Fibroblast of peridontal ligament (primary cell): ENCODE data around the gene APBA2.

Experiments used
- DNase-seq: peaks from one replicate; pipeline ENCODE4 v3.0.0-alpha.2; 2010; ENCODE audit errors: extremely low read depth

APBA2 gene

DNA sequence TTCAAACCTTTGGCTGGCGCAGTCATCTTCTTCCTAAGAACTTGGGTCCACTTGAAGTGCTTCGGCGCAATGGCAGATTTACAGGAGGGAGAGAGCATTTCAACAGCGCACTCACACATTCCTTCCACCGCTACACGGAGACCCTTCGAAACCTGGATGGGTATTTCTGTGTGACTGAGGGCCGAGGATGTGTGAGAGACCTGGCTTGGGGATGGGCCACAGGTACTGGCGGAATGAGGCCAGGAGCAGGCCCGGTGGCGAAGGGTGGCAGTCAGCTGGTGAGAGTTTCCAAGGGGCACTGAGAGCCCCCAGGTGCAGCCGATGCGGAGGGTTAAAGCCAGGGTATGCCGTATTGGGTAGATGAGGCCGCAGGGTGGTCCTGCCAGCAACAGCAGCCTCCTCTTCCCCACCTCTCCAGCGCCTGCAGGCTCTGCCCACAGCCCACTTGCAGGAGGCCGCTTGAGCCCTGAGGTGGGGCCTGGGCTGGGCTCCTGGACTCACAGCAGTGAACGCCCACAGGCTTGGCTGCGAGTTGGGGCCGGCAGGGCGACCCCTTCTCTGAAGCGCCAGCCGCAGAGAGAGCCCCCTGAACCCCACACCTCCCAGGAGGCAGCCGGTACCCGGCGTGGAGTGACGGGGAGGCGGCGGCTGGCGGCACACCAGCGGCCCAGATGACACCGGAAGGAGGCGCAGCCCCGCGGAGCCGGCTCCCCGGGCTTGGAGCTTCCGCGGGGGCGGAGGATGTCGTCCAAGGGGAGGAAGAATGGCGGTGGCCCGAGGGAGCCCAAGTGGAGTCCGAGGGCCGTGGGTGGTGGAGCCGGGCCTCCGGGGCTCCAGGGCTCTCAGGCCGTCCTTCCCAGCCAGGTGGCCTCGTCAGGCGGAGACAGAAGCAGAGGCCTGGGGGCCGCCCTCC, 217.4 kb downstream of the APBA2 start:
- DNase-seq, result no peak

DNA sequence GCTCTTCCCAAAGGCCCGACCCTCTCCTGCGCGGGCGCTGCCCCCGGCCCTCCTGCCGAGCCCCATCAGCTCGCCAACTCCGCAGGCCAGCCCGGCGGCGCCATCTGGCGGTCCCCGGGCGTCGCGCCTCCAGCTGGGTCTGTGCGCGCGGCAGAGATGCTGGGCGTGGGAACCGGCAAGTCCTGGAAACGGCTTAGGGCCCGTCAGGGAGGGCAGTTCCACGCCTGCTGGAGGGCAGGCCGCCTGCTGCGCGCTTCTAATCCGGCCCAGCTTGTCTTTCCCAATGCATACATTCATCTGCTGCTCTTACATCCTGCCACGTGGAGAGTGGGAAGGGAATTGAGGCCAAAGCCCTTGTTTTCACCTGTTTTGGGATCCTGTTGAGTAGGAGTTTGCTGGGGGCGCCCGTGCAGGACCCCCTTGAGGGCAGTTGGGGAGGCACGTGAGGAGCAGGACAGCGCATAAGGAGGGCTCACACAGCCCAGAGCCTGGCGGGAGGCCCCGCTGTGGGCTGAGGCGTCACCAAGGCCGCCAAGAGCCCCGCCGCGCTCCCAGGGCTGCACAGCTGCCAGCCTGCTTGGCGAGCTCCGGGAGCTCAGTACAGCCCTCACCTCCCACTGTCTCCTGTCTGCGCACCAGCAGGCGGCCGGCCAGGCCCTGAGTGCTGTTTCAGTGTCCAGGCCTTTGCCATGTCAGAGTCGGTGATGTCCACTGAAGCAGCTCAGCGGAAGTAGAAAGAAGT, 218.2 kb downstream of the APBA2 start:
- DNase-seq, result peak; percentile 71

DNA sequence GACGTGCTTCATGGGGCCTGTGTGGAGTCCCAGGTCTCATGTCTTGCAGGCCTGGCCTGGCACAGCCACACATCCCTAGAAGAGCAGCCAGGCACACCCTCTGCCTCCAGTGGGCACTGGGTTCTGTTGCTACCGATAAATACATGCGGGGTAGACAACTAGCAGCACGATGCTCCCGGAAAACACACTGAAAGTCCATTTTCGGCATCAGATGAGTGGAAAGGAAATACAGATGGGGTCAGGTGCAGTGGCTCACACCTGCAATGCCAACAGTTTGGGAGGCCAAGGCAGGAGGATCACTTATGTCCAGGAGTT, 218.7 kb downstream of the APBA2 start:
- DNase-seq, result no peak

DNA sequence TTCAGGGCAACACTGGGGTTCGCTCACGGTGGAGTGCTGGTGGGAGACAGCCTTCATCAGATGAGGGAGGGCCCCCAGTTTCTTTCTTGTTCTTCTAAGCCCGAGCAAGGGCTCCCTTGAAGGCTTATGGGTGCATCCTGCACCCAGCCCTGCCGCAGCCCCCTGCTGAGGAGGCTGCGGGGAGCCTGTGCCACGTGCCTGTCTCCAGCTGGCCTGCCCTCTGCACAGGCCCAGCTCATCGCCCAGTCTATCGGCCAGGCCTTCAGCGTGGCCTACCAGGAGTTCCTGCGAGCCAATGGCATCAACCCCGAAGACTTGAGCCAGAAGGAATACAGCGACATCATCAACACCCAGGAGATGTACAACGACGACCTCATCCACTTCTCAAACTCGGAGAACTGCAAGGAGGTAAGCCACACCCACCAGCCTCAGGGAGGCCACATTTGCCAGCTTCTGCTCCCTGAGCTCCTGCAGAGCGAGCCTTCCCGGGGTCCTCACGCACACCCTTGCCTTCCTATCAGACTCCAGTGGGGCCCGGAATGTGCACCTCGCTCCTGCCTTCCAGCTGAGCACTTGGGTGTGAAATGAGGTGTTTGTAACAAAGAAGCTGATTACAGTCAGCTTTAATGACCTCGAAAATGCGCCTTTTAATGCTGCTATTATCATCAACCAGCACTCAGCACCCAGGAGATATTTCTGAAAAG, 219.5 kb downstream of the APBA2 start:
- DNase-seq, result no peak

DNA sequence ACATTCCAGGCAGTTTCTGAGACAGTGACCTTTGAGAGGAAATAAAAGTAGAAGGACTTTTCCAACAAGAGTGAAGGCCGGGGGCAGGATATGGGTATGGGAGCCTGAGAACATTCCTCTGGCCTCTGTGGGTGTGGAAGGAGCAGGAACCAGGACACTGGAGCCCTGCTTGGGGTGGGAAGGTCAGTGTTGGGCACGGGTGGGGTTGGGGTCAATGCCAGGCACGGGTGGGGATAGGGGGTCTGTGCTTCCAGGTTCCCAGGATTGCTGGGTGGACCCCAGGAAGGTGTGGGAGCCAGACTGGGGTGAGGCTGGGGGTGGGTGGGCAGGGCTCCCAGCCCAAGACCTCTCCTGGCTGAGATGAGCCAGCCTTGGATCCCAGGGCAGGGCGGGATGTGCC, 220.3 kb downstream of the APBA2 start:
- no peak for DNase-seq

DNA sequence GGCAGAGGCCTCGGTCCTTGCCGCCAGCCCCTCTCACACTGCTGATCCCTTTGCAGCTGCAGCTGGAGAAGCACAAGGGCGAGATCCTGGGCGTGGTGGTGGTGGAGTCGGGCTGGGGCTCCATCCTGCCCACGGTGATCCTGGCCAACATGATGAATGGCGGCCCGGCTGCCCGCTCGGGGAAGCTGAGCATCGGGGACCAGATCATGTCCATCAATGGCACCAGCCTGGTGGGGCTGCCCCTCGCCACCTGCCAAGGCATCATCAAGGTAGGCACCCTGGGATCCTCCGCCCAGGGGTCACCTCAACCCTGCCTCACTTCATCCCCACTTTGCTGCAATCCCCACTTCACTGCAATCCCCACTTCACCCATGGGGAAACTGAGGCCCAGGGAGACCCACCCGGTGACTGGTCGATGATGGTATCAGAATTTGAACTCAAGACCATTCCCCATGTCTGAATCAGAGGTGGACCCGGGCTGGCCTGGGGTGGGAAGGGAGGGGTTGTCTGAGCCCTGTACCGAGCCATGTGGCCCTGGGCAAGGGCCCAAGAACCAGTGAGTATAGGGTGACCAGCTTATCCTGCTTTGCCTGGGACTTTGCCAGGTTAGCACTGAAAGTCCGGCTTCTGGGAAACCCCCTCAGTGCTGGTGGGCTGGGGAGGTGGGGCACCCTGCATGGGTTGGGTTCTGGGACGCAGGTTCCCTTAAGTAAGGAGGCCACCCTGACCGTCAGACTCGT, 220.9 kb downstream of the APBA2 start:
- DNase-seq, result no peak

DNA sequence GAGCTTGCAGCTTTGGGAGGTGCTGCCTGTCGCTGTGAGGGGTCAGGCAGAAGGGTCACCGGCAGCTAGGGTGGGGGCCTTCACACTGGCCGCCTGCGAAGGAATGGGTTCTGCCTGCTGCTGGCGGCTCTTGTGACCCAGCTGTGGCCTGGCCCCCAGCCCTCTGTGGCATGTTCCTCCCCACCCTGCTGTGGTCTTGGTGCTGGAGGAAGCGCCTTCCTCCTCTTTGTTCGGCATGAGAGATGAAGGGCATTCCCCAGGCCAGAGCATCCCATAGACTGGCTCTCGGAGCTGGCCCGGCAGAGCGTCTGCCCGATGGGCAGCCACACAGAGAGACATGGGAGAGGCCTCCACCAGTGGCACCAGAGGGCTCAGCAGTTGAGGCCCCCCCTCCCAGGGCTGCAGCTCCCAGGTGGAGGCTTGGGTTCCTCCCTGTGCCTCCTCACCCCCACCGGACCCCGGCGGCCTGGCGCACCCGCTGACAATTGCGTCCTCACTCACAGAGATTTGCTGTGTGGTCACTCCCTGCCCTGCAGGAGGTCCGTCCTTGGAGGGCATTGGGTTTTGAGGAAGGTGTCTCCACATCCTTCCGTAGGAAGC, 221.6 kb downstream of the APBA2 start:
- no peak for DNase-seq

DNA sequence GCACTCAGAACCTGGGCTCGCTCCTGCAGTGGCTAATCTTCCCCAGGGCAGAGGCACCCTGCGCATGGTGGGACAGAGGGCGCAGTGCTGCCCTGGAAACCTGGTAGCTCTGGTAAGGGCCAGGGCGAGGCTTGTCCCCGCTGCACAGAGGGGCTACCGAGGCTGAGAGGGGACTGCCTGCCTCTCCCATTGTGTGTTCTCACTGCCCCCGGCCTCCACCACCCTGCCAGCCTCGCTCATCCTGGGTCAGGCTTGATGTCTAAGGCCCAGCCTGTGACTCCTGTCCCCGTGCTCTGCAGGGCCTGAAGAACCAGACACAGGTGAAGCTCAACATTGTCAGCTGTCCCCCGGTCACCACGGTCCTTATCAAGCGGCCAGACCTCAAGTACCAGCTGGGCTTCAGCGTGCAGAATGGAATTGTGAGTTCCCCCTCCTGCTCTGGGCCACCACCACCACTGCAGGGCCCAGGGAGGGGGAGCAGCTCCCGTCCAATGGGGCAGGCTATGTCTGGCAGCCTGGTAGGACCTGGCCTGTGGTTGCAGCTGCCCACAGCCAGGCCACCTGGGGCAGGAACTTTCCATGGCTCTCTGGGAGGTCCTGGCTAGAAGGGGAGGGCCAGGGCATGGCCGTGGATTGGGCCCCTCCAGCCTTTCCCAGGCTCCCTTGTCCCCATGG, 222.3 kb downstream of the APBA2 start:
- no peak for DNase-seq

DNA sequence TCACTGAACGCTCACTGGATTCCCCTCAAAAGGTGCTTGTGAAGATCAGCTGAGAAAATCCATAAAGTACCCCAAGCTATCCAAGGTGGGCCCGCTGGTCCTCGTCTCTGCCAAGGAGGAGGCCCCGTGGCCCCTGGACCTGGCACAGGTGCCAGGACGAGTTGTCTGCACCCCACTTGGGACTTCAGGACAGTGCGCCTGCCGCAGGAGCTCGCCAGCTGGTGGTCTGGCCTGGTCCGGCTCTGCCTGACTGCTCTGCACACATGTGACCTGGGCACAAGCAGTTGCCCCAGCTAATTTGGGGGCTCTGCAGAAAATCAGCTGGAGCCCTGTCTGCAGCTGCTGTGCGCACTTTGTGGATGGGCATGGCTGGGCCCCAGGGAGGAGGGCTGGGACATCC, 224.0 kb downstream of the APBA2 start:
- no peak for DNase-seq

DNA sequence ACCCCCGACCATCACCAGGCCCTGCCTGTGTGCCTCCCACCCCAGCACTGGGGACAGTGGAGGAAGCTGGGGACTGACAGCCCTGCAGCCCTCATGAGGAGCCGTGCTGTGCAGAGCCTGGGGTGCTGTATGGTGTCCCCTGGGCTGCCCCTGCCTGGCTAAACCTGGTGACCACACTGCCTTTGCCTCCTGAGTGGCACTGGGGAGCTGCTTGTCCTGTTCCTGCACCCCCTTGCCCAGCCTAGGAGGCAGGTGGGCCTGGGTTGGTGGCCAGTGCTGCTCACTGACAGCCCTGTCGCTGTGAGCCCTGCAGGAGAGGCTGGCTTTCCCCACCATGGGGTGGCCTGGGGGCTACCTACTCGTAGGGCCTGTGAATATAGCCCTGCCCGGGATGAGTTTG, 224.4 kb downstream of the APBA2 start:
- no peak for DNase-seq

DNA sequence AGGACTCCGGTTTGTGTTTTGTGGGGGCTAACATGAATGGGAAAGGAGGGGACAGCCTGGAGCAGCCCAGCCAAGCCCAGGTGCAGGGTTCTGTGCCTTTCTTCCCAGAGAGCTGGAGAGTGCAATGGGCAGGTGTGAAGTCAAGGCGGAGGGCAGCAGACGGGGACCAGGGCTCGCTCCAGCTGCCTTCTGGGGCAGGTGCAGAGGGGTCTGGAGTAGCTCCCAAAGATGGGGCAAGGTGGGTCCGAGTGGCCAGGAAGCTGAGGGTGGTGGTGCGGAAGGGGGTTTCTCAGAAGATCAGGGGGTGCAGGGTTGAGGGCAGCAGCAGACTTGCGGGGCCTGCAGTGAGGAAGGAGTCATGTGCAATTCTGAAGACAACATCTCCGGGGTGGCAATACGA, 225.0 kb downstream of the APBA2 start:
- no peak for DNase-seq

DNA sequence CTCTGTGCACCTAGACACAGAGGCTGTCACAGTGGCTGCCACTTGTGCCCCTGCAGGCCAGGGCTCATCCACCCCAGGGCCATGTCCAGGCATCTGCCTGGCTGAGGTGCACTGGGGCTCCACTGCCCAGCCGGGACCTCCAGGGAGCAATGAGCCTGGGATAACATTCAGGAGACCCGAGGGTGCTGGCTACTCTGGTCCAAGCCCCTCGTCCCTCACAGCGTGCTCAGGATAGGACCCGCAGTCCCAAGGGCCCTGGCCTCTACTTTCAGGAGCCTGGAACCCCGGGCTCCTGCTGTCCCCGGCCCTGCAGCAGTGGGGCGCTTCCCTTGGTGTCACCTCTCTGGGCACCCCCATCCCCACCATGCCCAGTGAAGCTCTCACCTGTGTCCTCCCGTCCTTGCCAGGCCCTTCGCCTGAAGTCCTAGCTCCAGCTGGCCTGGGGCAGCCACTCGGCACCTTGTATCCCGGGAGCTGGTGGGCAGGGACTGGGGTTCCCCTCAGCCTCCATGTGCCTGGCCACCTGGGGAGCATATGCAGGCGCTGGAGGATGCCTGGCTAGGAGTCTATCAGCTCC, 226.0 kb downstream of the APBA2 start:
- DNase-seq, result no peak

DNA sequence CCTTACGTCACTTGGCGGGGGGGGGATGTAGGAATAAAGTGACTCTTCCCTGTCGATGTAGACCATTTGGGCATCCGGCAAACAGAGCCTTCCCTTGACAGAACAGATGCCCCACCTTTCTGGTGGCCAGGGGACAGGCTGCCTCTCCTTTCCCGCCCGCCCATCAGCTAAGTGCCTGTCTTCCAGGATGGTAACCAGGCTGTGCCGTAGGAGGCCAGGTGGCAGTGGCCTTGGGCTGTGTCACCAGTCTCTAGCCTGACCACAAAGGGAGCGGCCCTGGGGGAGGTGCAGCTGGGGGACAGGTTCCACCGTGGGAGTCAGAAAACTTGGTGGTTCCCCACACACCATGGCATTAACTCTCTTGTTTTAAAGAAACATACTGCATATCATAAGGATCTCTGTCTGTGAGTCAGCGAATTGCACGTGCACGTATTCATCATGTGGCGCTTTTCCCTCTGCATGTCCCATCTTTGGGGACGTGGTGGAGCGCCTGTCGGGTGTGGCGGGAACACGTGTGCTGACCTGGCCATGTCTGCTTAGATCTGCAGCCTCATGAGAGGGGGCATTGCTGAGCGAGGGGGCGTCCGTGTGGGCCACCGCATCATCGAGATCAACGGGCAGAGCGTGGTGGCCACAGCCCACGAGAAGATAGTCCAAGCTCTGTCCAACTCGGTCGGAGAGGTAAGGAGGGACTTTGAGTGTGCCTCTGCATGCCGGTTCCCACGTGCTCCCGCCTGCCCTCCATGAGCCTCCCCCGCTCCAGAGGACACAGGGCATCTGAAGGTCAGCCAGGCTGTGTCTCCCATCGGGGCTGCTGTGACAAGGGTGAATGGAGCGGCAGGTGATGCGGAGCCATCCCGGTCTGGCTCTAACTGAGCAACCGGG, 227.8 kb downstream of the APBA2 start:
- DNase-seq, result no peak

DNA sequence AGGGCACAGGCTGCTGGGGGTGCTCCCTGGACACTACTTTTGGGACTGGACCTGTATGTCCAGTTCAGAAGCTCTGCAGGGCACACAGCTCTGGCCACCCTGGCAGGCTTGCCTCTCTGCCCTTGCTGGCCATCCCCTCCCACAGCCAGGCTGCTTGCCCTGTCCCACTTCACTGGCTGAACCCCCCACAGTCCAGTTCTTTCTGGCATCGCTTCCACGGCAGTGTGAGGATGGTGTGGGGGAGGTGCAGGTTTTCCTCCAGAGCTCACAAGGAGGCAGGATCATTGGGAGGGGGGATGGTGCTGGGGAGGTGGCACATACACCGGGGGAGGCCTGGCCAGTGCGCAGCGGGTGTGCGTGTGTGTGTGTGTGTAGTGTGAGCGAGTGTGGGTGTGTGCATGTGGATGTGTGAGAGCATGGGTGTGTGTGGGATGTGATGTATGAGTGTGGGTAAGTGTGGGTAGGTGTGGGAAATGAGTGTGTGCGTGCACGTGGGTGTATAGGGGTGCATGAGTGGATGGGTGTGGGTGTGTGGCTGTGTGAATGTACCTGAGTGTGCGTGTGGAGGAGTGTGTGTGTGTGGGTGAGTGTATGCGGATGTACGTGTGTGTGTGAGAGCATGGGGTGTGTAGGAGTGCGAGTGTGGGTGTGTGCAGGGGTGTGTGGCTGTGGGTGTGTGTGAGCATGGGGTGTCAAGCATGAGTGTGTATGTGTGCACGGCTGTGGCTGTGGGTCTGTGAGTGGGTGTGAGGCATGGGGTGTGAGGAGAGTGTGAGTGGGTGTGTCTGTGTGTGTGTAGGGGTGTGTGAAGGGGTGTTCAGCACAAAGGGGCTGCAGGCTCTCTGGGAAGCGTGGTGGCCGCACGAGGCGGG, 228.7 kb downstream of the APBA2 start:
- no peak for DNase-seq

DNA sequence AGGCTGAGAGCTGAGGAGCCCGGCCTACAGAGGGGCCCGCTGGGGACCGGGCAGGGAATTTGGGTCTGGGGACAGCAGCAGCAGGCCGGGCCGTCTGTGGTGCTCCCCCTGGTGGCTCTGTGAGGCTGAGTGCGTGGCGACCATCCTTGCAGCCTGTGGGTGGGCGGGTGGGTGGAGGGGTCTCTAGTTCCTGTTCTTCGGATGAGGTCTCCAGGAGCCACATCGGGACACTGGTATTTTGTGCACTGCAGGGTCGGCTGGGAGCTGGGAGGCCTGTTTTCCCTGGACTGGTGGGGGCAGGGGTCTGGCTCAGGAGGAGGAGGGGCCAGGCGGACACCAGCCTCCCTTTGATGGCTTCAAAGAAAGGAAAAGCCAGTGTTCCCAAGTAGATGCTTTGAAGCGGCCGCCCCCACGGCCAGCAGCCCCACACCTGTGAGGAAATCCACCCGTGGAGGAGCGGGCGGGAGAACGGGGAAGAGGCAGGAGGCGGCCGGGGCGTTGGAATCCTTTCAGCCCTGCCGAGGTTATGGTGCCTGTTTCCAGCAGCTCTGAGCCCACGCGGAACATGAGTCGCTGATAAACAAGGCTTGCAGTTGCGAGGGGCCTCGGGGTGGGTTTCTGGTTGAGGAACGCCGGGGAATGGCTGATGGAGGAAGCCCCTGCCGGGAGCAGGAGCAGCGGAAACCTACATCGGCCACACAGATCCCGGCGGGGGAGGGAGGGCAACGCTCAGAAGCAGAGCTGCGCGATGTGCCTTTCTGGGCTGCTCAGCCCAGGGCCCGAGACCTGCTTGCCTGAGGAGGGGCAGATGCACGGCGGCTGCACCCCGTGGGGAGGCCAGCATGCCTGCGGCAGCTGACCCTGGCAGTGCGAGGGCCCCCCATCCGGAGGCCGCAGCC, 229.6 kb downstream of the APBA2 start:
- no peak for DNase-seq

DNA sequence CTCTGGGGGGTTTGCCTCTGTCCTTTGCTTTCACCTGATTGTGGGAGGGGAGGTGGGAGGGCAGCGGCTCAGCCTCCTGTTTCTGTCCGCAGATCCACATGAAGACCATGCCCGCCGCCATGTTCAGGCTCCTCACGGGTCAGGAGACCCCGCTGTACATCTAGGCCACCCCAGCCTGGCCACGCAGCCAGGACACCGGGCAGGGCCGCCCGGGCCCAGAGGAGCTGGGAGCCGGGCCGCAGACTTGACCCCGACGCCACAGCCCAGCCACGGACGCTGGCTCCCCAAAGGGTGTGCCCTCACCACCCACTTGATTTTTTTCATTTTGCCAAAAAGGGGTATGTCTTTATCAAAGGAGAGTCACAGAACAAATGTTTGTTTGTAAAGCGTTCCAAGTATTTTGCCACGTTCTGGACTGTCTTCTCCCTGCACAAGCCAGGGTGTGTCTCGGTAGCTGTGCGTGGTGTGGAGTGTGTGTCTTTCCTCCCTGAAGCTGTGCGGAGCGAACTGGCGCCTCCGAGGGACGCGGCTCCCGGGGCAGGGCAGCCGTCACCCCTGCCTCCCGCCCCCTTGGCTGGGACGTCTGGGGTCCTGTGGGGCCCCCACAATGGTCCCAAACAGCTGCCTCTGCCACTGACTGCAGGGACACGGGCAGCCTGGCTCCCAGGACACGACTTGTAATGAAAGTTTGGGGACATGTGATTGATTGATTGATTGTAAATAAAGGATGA, 231.4 kb downstream of the APBA2 start:
- DNase-seq, result no peak

DNA sequence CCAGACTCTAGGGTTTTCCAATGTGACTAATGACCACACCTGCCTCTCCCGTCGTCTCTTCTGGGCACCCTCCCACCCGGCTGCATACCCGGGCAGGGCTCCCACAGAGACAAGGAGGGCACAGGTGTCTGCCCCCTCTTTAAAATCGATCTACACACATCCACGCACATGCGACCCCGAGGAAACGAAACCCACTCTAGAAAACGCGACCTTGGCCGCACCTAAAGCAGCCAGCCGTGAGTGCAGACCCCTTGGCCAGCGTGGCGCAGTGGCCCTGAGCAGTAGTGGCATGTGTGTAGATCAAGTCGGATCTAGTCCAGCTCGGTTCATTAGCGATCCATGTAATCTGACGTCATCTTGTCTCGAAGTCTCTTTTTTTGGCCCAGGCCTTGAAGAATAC, 232.0 kb downstream of the APBA2 start:
- no peak for DNase-seq
